BLaER1 (cell line): ENCODE measurements around the gene LINGO1.

Experiments used
- H3K27ac ChIP-seq: shearing (Covaris generic); formaldehyde crosslinking; 2 replicates; pipeline ENCODE4 v1.8.1; 2022
- H3K27me3 ChIP-seq: shearing (Covaris generic); formaldehyde crosslinking; 2 replicates; pipeline ENCODE4 v1.8.1; 2022
- H3K36me3 ChIP-seq: shearing (Covaris generic); formaldehyde crosslinking; 2 replicates; pipeline ENCODE4 v1.8.1; 2022
- H3K4me1 ChIP-seq: shearing (Covaris generic); formaldehyde crosslinking; 2 replicates; pipeline ENCODE4 v1.8.1; 2022
- H3K4me2 ChIP-seq: shearing (Covaris generic); formaldehyde crosslinking; 2 replicates; pipeline ENCODE4 v1.8.1; 2022
- H3K4me3 ChIP-seq: shearing (Covaris generic); formaldehyde crosslinking; 2 replicates; pipeline ENCODE4 v1.8.1; 2022
- H3K9ac ChIP-seq: shearing (Covaris generic); formaldehyde crosslinking; 2 replicates; pipeline ENCODE4 v1.8.1; 2022
- H3K9me3 ChIP-seq: shearing (Covaris generic); formaldehyde crosslinking; 2 replicates; pipeline ENCODE4 v1.8.1; 2022
- H4K20me1 ChIP-seq: shearing (Covaris generic); formaldehyde crosslinking; 2 replicates; pipeline ENCODE4 v1.8.1; 2022
- Cebpa-rat ChIP-seq: shearing (Covaris generic); IDR thresholded peaks from 2 replicates; pipeline ENCODE4 v1.8.1; 2022

LINGO1 gene

GRCh38 chr15:77633134-77633912 lies 611 bp upstream of the LINGO1 start:
- no peak for TF ChIP-seq Cebpa-rat
- Histone ChIP-seq H4K20me1 (peaks cover 58% of the 10 kb centered on the region), H3K9ac (0 out of 2 replicates have a peak overlapping the region, but pooled peaks have one; percentile 43), H3K27ac (no peak overlapping the region), H3K27me3 (peaks cover 86% of the 10 kb centered on the region), H3K9me3 (no peaks in the 10 kb centered on the region), H3K4me2 (peak overlapping the region; percentile 96), H3K4me3 (peak overlapping the region; percentile 65), H3K36me3 (no peaks in the 10 kb centered on the region), H3K4me1 (peaks cover 28% of the 10 kb centered on the region; the same call in 1 of the 2 replicates)

DNA sequence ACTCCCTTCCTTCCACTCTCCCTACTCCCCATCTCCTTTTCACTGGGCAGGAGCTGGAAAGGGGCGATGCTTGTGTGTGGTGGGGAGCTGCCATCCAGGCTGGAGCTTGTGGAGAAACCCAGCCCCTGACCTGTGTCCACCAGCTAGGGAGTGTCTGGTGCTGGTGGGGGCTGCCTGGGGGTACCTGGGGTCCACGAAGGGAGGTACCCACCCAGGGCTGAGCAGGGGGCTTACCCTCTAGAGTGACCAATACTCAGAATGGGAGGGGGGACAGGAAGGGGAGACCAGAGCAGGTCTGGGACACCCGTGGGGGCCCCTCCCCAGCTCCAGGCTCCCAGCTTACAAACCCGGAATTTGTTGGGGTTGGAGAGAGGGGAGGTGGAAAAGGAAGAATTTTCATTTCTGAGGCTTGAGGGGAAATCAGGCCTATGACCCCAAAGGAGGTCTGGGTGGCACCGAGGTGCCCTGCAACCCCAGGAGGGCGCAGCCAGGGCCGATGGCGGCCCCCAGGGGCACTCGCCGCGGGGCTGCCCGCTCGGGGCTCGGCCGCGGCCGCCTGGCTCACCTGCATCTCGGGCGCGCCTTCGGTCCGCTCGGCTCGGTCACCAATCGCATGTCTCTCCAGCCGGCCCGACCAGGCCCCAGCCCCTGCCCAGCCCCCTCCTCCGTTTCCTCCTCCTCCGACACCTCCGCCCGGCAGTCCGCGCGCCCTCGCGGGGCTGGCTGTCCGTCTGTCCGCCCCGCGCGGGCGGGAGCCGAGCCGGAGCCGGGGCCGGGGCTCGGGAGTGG lies 773 bp downstream of the LINGO1 start:
- Histone ChIP-seq H3K4me1 (peaks cover 28% of the 10 kb centered on the region; the same call in 1 of the 2 replicates), H3K27me3 (peaks cover 92% of the 10 kb centered on the region), H3K36me3 (no peaks in the 10 kb centered on the region), H3K9me3 (no peaks in the 10 kb centered on the region), H3K27ac (no peak overlapping the region), H4K20me1 (peaks cover 58% of the 10 kb centered on the region), H3K4me2 (peak overlapping the region; percentile 96), H3K9ac (no peak overlapping the region), H3K4me3 (peak overlapping the region; percentile 65)
- TF ChIP-seq Cebpa-rat: no peak

GRCh38 chr15:77630956-77631744 lies 1.6 kb downstream of the LINGO1 start:
- peaks cover 58% of the 10 kb centered on the region for H4K20me1 ChIP-seq
- no peak overlapping the region for H3K27ac ChIP-seq
- TF ChIP-seq Cebpa-rat: no peak
- H3K4me1 ChIP-seq: peaks cover 28% of the 10 kb centered on the region; the same call in 1 of the 2 replicates
- peaks cover 86% of the 10 kb centered on the region for H3K27me3 ChIP-seq
- no peaks in the 10 kb centered on the region for H3K36me3 ChIP-seq
- H3K4me3 ChIP-seq: no peak overlapping the region
- no peak overlapping the region for H3K4me2 ChIP-seq
- H3K9me3 ChIP-seq: no peaks in the 10 kb centered on the region
- H3K9ac ChIP-seq: no peak overlapping the region

DNA sequence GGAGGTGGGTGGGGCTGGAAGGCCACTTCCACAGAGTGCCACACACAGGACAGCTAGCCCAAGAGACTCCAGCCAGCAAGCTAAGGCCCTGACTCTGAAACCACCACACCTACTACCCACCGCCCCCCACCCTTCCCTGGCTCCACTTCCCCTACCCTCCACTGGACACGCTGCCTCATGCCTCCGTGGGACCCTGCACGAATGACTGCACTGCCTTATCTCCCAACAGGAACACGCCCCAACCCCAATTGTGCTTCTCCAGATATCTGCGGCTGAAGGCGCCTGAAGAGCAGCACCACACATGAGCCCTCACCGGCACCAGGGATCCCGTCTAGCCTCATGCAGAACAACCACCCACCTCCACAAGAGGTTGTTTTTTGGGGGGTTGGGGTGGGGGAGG lies 2.7 kb downstream of the LINGO1 start:
- Histone ChIP-seq H3K9ac (no peak overlapping the region), H3K27ac (no peak overlapping the region), H3K9me3 (no peaks in the 10 kb centered on the region), H3K4me1 (peaks cover 32% of the 10 kb centered on the region), H4K20me1 (peaks cover 48% of the 10 kb centered on the region), H3K4me3 (no peak overlapping the region), H3K36me3 (no peaks in the 10 kb centered on the region), H3K27me3 (peaks cover 75% of the 10 kb centered on the region), H3K4me2 (no peak overlapping the region)
- no peak for TF ChIP-seq Cebpa-rat

GRCh38 chr15:77629070-77630030 lies 3.4 kb downstream of the LINGO1 start:
- Histone ChIP-seq H3K36me3 (no peaks in the 10 kb centered on the region), H3K4me3 (no peak overlapping the region), H3K9ac (no peak overlapping the region; the same call in 1 of the 2 replicates), H4K20me1 (peaks cover 45% of the 10 kb centered on the region), H3K27ac (no peak overlapping the region), H3K9me3 (no peaks in the 10 kb centered on the region), H3K4me2 (no peak overlapping the region), H3K27me3 (peaks cover 69% of the 10 kb centered on the region), H3K4me1 (peaks cover 34% of the 10 kb centered on the region)
- TF ChIP-seq Cebpa-rat: no peak

GRCh38 chr15:77628010-77628409 lies 4.7 kb downstream of the LINGO1 start:
- Histone ChIP-seq H3K4me2 (no peak overlapping the region), H3K9me3 (no peaks in the 10 kb centered on the region), H3K27me3 (peaks cover 55% of the 10 kb centered on the region), H3K4me1 (peaks cover 34% of the 10 kb centered on the region), H3K4me3 (no peak overlapping the region), H3K9ac (no peak overlapping the region), H4K20me1 (peaks cover 34% of the 10 kb centered on the region), H3K27ac (no peak overlapping the region), H3K36me3 (no peaks in the 10 kb centered on the region)
- no peak for TF ChIP-seq Cebpa-rat

GRCh38 chr15:77627581-77627980 lies 5.1 kb downstream of the LINGO1 start:
- no peak overlapping the region for H3K4me3 ChIP-seq
- peaks cover 31% of the 10 kb centered on the region; the same call in 1 of the 2 replicates for H4K20me1 ChIP-seq
- H3K4me1 ChIP-seq: peaks cover 34% of the 10 kb centered on the region
- H3K9ac ChIP-seq: no peak overlapping the region
- peaks cover 51% of the 10 kb centered on the region for H3K27me3 ChIP-seq
- H3K27ac ChIP-seq: no peak overlapping the region
- no peak for TF ChIP-seq Cebpa-rat
- no peaks in the 10 kb centered on the region for H3K9me3 ChIP-seq
- no peak overlapping the region for H3K4me2 ChIP-seq
- no peaks in the 10 kb centered on the region for H3K36me3 ChIP-seq

- H3K9ac ChIP-seq: no peak overlapping the region
Measured at GRCh38 chr15:77627067-77627466, 5.6 kb downstream of the LINGO1 start.

GRCh38 chr15:77626002-77626401 lies 6.7 kb downstream of the LINGO1 start:
- Histone ChIP-seq H3K4me1 (peaks cover 43% of the 10 kb centered on the region), H3K9me3 (no peaks in the 10 kb centered on the region), H3K27me3 (peaks cover 47% of the 10 kb centered on the region), H3K36me3 (no peaks in the 10 kb centered on the region), H3K4me3 (no peak overlapping the region), H4K20me1 (peaks cover 15% of the 10 kb centered on the region; the same call in 1 of the 2 replicates), H3K27ac (no peak overlapping the region), H3K9ac (no peak overlapping the region), H3K4me2 (no peak overlapping the region)
- no peak for TF ChIP-seq Cebpa-rat

More at GRCh38 chr15:77627067-77627466, 5.6 kb downstream of the LINGO1 start:
- Histone ChIP-seq H3K4me2 (no peak overlapping the region), H3K4me1 (peaks cover 35% of the 10 kb centered on the region), H3K27me3 (peaks cover 47% of the 10 kb centered on the region), H3K36me3 (no peaks in the 10 kb centered on the region), H3K4me3 (no peak overlapping the region), H4K20me1 (peaks cover 26% of the 10 kb centered on the region; the same call in 1 of the 2 replicates), H3K9me3 (no peaks in the 10 kb centered on the region), H3K27ac (no peak overlapping the region)
- no peak for TF ChIP-seq Cebpa-rat
